HEK293 (cell line): ENCODE measurements around the gene METAP1D.

Source experiments
- CTCF ChIA-PET: fragments of 350-600 bp; formaldehyde crosslinking; extraction: SDS; loops from one replicate; lab custom pipeline; 2021; ENCODE audit warnings: antibody characterized with exemption; lab: Yijun Ruan, JAX
- POLR2A ChIA-PET: fragments of 300-600 bp; formaldehyde crosslinking; extraction: SDS; loops from one replicate; lab custom pipeline; 2020; ENCODE audit warnings: antibody characterized with exemption, inconsistent platforms; lab: Yijun Ruan, JAX
- H3K27ac ChIP-seq: fragments of 200-500 bp; sonication (Bioruptor generic); 2 replicates; pipeline ENCODE4 v1.5.1; 2014; ENCODE audit warnings: low read depth, low read length, control low read depth, inconsistent platforms; ENCODE audit errors: extremely low read depth
- H3K36me3 ChIP-seq, 2 experiments: fragments of 200-500 bp in 1 of 2; sonication (Bioruptor generic) in 1 of 2; 1 replicate in 1 of 2; 2 replicates in 1 of 2; pipeline ENCODE4 v1.5.1; 2014 to 2017; ENCODE audit warnings: inconsistent platforms in 2 of 2, low read length in 2 of 2; ENCODE audit not compliant: control insufficient read depth in 2 of 2, insufficient read depth in 1 of 2
- H3K4me1 ChIP-seq: fragments of 200-500 bp; sonication (Bioruptor generic); 2 replicates; pipeline ENCODE4 v1.5.1; 2014; ENCODE audit warnings: mild to moderate bottlenecking, low read length, inconsistent platforms; ENCODE audit not compliant: control insufficient read depth, insufficient read depth
- H3K4me3 ChIP-seq: 2 replicates; pipeline ENCODE4 v1.5.1; 2011; ENCODE audit warnings: low read depth, mild to moderate bottlenecking, control low read depth, low read length, moderate library complexity
- H3K9me3 ChIP-seq: fragments of 200-500 bp; sonication (Bioruptor generic); 2 replicates; pipeline ENCODE4 v1.5.1; 2014; ENCODE audit warnings: low read depth, low read length, inconsistent platforms; ENCODE audit not compliant: control insufficient read depth, insufficient read depth
- FEZF1 ChIP-seq: fragments of 450-650 bp; formaldehyde crosslinking; IDR thresholded peaks from 2 replicates; pipeline ENCODE4 v1.5.1; 2016; ENCODE audit warnings: missing biosample characterization, missing genetic modification characterization
- RBAK ChIP-seq: fragments of 450-650 bp; formaldehyde crosslinking; IDR thresholded peaks from 2 replicates; pipeline ENCODE4 v1.5.1; 2016; ENCODE audit warnings: missing biosample characterization, missing genetic modification characterization
- TCF7L2 ChIP-seq: IDR thresholded peaks from 2 replicates; pipeline ENCODE4 v1.6.1; 2011; ENCODE audit warnings: low read depth, mild to moderate bottlenecking, inconsistent platforms, low read length, moderate library complexity, borderline replicate concordance
- ZBTB1 ChIP-seq: fragments of 450-650 bp; formaldehyde crosslinking; IDR thresholded peaks from 2 replicates; pipeline ENCODE4 v1.5.1; 2016; ENCODE audit warnings: missing biosample characterization, missing genetic modification characterization
- ZFP41 ChIP-seq: fragments of 450-650 bp; formaldehyde crosslinking; IDR thresholded peaks from 2 replicates; pipeline ENCODE4 v1.5.1; 2016; ENCODE audit warnings: missing biosample characterization, missing genetic modification characterization, borderline replicate concordance
- ZNF114 ChIP-seq: fragments of 450-650 bp; formaldehyde crosslinking; IDR thresholded peaks from 2 replicates; pipeline ENCODE4 v1.5.0; 2017; ENCODE audit warnings: missing biosample characterization, missing genetic modification characterization
- ZNF23 ChIP-seq: fragments of 450-650 bp; formaldehyde crosslinking; IDR thresholded peaks from 2 replicates; pipeline ENCODE4 v1.5.1; 2016; ENCODE audit warnings: missing biosample characterization, missing genetic modification characterization, borderline replicate concordance
- ZNF239 ChIP-seq: fragments of 450-650 bp; formaldehyde crosslinking; IDR thresholded peaks from 2 replicates; pipeline ENCODE4 v1.5.1; 2016; ENCODE audit warnings: missing biosample characterization, missing genetic modification characterization
- ZNF416 ChIP-seq: fragments of 450-650 bp; formaldehyde crosslinking; IDR thresholded peaks from 2 replicates; pipeline ENCODE4 v1.5.1; 2016; ENCODE audit warnings: missing biosample characterization, missing genetic modification characterization
- ZNF510 ChIP-seq: fragments of 450-650 bp; formaldehyde crosslinking; IDR thresholded peaks from 2 replicates; pipeline ENCODE4 v1.5.1; 2018; ENCODE audit warnings: mild to moderate bottlenecking, missing genetic modification characterization, missing biosample characterization; ENCODE audit not compliant: insufficient replicate concordance
- ZNF529 ChIP-seq: fragments of 450-650 bp; formaldehyde crosslinking; IDR thresholded peaks from 2 replicates; pipeline ENCODE4 v1.5.1; 2017; ENCODE audit warnings: missing genetic modification characterization, missing biosample characterization; ENCODE audit not compliant: insufficient replicate concordance
- ZNF585B ChIP-seq: fragments of 450-650 bp; formaldehyde crosslinking; IDR thresholded peaks from 2 replicates; pipeline ENCODE4 v1.5.1; 2016; ENCODE audit warnings: missing biosample characterization, missing genetic modification characterization
- ZNF660 ChIP-seq: fragments of 450-650 bp; IDR thresholded peaks from 2 replicates; pipeline ENCODE4 v1.5.1; 2018; ENCODE audit warnings: missing biosample characterization, mild to moderate bottlenecking, missing genetic modification characterization
- ZNF677 ChIP-seq: fragments of 450-650 bp; IDR thresholded peaks from 2 replicates; pipeline ENCODE4 v1.5.0; 2018; ENCODE audit warnings: missing biosample characterization, mild to moderate bottlenecking, missing genetic modification characterization, moderate library complexity
- ZNF837 ChIP-seq: fragments of 450-650 bp; formaldehyde crosslinking; IDR thresholded peaks from 2 replicates; pipeline ENCODE4 v1.5.1; 2016; ENCODE audit warnings: missing biosample characterization, missing genetic modification characterization
- TF ChIP-seq, protein P1 (sequence below): fragments of 450-650 bp; formaldehyde crosslinking; IDR thresholded peaks from 2 replicates; pipeline ENCODE4 v1.5.1; 2016; ENCODE audit warnings: missing biosample characterization, missing genetic modification characterization, low read depth
- TF ChIP-seq, protein P2 (sequence below): fragments of 450-650 bp; formaldehyde crosslinking; IDR thresholded peaks from 2 replicates; pipeline ENCODE4 v1.5.1; 2016; ENCODE audit warnings: missing biosample characterization, missing genetic modification characterization
- TF ChIP-seq, protein P3 (sequence below): fragments of 450-650 bp; formaldehyde crosslinking; IDR thresholded peaks from 2 replicates; pipeline ENCODE4 v1.5.1; 2017; ENCODE audit warnings: missing biosample characterization, missing genetic modification characterization
- TF ChIP-seq, protein P4 (sequence below): fragments of 450-650 bp; formaldehyde crosslinking; IDR thresholded peaks from 2 replicates; pipeline ENCODE4; 2016; ENCODE audit warnings: missing biosample characterization, missing genetic modification characterization
- TF ChIP-seq, protein P5 (sequence below): fragments of 450-650 bp; formaldehyde crosslinking; conservative IDR thresholded peaks from 2 replicates; pipeline ENCODE4 v1.5.1; 2016; ENCODE audit warnings: low read depth, missing biosample characterization, missing genetic modification characterization

METAP1D gene

DNA sequence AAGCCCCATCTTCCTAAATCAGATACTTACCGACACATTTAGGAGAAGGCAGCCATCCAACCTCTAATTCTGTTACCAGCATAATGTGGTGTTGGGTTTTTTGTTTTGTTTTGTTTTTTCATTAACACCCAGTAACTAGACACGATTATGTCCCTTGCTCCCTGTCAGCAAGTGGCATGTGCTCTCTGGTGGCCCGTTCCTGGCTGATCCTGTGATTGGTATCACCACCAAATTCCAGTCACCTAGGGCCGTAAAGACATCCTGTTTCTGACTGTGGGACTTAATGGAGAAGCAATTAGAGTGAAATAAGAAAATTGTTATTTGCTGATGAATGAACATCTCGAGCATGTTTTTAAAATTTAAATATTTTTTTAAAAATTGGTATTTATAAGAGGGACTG, 79.7 kb downstream of the METAP1D start:
- H3K36me3 ChIP-seq = no peaks in the 10 kb centered on the region
- H3K27ac ChIP-seq = no peak overlapping the region
- H3K4me1 ChIP-seq = no peaks in the 10 kb centered on the region; the same call in none of the 2 replicates
- TF ChIP-seq ZNF239 (tag by site-specific recombination) = no peak
- TF ChIP-seq TCF7L2 = no peak
- TF ChIP-seq ZNF660 (tag by site-specific recombination) = no peak
- TF ChIP-seq RBAK (tag by site-specific recombination) = no peak
- TF ChIP-seq ZNF837 (tag by site-specific recombination) = no peak
- no peak for TF ChIP-seq ZNF677 (tag by site-specific recombination)
- TF ChIP-seq, protein P1, sequence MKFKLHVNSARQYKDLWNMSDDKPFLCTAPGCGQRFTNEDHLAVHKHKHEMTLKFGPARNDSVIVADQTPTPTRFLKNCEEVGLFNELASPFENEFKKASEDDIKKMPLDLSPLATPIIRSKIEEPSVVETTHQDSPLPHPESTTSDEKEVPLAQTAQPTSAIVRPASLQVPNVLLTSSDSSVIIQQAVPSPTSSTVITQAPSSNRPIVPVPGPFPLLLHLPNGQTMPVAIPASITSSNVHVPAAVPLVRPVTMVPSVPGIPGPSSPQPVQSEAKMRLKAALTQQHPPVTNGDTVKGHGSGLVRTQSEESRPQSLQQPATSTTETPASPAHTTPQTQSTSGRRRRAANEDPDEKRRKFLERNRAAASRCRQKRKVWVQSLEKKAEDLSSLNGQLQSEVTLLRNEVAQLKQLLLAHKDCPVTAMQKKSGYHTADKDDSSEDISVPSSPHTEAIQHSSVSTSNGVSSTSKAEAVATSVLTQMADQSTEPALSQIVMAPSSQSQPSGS (tag by site-specific recombination) = no peak
- TF ChIP-seq ZNF585B (tag by site-specific recombination) = no peak
- TF ChIP-seq ZNF510 (tag by site-specific recombination) = no peak
- TF ChIP-seq ZNF114 (tag by site-specific recombination) = no peak
- TF ChIP-seq, protein P2, sequence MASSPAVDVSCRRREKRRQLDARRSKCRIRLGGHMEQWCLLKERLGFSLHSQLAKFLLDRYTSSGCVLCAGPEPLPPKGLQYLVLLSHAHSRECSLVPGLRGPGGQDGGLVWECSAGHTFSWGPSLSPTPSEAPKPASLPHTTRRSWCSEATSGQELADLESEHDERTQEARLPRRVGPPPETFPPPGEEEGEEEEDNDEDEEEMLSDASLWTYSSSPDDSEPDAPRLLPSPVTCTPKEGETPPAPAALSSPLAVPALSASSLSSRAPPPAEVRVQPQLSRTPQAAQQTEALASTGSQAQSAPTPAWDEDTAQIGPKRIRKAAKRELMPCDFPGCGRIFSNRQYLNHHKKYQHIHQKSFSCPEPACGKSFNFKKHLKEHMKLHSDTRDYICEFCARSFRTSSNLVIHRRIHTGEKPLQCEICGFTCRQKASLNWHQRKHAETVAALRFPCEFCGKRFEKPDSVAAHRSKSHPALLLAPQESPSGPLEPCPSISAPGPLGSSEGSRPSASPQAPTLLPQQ = no peak
- TF ChIP-seq ZNF23 (tag by site-specific recombination) = no peak
- TF ChIP-seq, protein P3, sequence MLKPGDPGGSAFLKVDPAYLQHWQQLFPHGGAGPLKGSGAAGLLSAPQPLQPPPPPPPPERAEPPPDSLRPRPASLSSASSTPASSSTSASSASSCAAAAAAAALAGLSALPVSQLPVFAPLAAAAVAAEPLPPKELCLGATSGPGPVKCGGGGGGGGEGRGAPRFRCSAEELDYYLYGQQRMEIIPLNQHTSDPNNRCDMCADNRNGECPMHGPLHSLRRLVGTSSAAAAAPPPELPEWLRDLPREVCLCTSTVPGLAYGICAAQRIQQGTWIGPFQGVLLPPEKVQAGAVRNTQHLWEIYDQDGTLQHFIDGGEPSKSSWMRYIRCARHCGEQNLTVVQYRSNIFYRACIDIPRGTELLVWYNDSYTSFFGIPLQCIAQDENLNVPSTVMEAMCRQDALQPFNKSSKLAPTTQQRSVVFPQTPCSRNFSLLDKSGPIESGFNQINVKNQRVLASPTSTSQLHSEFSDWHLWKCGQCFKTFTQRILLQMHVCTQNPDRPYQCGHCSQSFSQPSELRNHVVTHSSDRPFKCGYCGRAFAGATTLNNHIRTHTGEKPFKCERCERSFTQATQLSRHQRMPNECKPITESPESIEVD (tag by site-specific recombination) = no peak
- TF ChIP-seq ZFP41 (tag by site-specific recombination) = no peak
- TF ChIP-seq, protein P4, sequence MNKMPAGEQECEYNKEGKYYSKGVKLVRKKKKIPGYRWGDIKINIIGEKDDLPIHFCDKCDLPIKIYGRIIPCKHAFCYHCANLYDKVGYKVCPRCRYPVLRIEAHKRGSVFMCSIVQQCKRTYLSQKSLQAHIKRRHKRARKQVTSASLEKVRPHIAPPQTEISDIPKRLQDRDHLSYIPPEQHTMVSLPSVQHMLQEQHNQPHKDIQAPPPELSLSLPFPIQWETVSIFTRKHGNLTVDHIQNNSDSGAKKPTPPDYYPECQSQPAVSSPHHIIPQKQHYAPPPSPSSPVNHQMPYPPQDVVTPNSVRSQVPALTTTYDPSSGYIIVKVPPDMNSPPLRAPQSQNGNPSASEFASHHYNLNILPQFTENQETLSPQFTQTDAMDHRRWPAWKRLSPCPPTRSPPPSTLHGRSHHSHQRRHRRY (tag by site-specific recombination) = no peak
- no peak for TF ChIP-seq ZBTB1 (tag by site-specific recombination)
- no peak for TF ChIP-seq ZNF416 (tag by site-specific recombination)
- TF ChIP-seq FEZF1 (tag by site-specific recombination) = no peak
- TF ChIP-seq ZNF529 (tag by site-specific recombination) = no peak
- TF ChIP-seq, protein P5, sequence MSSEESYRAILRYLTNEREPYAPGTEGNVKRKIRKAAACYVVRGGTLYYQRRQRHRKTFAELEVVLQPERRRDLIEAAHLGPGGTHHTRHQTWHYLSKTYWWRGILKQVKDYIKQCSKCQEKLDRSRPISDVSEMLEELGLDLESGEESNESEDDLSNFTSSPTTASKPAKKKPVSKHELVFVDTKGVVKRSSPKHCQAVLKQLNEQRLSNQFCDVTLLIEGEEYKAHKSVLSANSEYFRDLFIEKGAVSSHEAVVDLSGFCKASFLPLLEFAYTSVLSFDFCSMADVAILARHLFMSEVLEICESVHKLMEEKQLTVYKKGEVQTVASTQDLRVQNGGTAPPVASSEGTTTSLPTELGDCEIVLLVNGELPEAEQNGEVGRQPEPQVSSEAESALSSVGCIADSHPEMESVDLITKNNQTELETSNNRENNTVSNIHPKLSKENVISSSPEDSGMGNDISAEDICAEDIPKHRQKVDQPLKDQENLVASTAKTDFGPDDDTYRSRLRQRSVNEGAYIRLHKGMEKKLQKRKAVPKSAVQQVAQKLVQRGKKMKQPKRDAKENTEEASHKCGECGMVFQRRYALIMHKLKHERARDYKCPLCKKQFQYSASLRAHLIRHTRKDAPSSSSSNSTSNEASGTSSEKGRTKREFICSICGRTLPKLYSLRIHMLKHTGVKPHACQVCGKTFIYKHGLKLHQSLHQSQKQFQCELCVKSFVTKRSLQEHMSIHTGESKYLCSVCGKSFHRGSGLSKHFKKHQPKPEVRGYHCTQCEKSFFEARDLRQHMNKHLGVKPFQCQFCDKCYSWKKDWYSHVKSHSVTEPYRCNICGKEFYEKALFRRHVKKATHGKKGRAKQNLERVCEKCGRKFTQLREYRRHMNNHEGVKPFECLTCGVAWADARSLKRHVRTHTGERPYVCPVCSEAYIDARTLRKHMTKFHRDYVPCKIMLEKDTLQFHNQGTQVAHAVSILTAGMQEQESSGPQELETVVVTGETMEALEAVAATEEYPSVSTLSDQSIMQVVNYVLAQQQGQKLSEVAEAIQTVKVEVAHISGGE (tag by site-specific recombination) = no peak
- TF ChIP-seq, all 188 proteins: peak for 0
- Histone ChIP-seq H3K9me3 (no peaks in the 10 kb centered on the region), H3K4me3 (no peak overlapping the region)
- ChIA-PET CTCF (no interaction called here), POLR2A (no interaction called here)
